ENCODE measurements around the gene MYO5B. TPM values are rescaled to one million over a fixed set of nuclear protein-coding genes. Genes with fewer than 3 reads are reported as not detected.

MYO5B gene
- total and polyA plus RNA-seq, 9 of the 15 experiments (the other 6 are each of a cell fraction or from before 2014, with no cell fraction given) = 0.07 to 0.42 (median 0.28) TPM

GRCh38 chr18:49879271-49879580 lies 315.7 kb downstream of the MYO5B start:
- H3K9ac ChIP-seq (ENCODE audit: insufficient read depth in 1 of 2, low read depth in 2 of 2, low read length in 2 of 2) = no peak overlapping the region
- no peak overlapping the region for H3K4me3 ChIP-seq
- no peaks in the 10 kb centered on the region for H3K79me2 ChIP-seq (ENCODE audit: control insufficient read depth, insufficient read depth, low read length)
- ATAC-seq = no peak
- peaks cover 0 to 6% of the 10 kb centered on the region in 2 experiments; a peak in 3 of 5 replicates for H3K4me1 ChIP-seq (replicated peaks in 1 of 2; ENCODE audit: control insufficient read depth in 2 of 2, insufficient read depth in 2 of 2, low read length in 2 of 2)
- H3K9me3 ChIP-seq (replicated peaks; ENCODE audit: control insufficient read depth, insufficient read depth, low read depth, low read length) = no peaks in the 10 kb centered on the region
- WGBS (ENCODE audit: insufficient coverage, low coverage, missing lambda C conversion rate) = 0% methylated on average over 3 of the region's 3 CpGs
- no TSS peak for BruUV-seq (replicated peaks)
- in situ Hi-C loops (cut with MboI) (no loop called here), intact Hi-C loops (cut with micrococcal nuclease) (no loop called here)
- POLR2A ChIA-PET = no interaction called here
- H3K27me3 ChIP-seq (ENCODE audit: control insufficient read depth in 2 of 2, insufficient read depth in 2 of 2, low read length in 2 of 2) = no peaks in the 10 kb centered on the region; a peak in 1 of 5 replicates
- no peaks in the 10 kb centered on the region for H3K36me3 ChIP-seq (ENCODE audit: control insufficient read depth, insufficient read depth, low read length)
- H4K20me1 ChIP-seq (replicated peaks; ENCODE audit: control insufficient read depth, insufficient read depth, low read length) = no peaks in the 10 kb centered on the region
- CTCF ChIA-PET (ENCODE audit: low intra/inter-chr PET ratio) = no interaction called here
- FAIRE-seq = no peak
- H3K4me2 ChIP-seq (ENCODE audit: insufficient read depth, low read length) = no peak overlapping the region
- no peak overlapping the region for H2AFZ ChIP-seq (ENCODE audit: low read depth, low read length)
- H3K27ac ChIP-seq (ENCODE audit: extremely low read depth, low read depth, low read length) = no peak overlapping the region
- no peaks in the 10 kb centered on the region for H3K9me1 ChIP-seq (ENCODE audit: control insufficient read depth, insufficient read depth, low read length)
- TF ChIP-seq CREB5 (CRISPR knock-in tag; IDR thresholded peaks at IDR 0.05) (no peak), HNRNPLL (IDR thresholded peaks at IDR 0.05; ENCODE audit: low read depth, low read length, poor library complexity, severe bottlenecking) (no peak), FOXM1 (IDR thresholded peaks at IDR 0.05; ENCODE audit: low read depth) (no peak), FOXM1 (CRISPR knock-in tag; IDR thresholded peaks at IDR 0.05; ENCODE audit: low read depth) (no peak), MTA1 (IDR thresholded peaks at IDR 0.05; ENCODE audit: borderline replicate concordance) (no peak), POLR3A (IDR thresholded peaks at IDR 0.05; ENCODE audit: borderline replicate concordance, extremely low read depth, insufficient read depth, insufficient read length) (no peak), ETS2 (tag; IDR thresholded peaks at IDR 0.05; ENCODE audit: borderline replicate concordance, poor library complexity, severe bottlenecking) (no peak), SETDB1 (IDR thresholded peaks at IDR 0.05; ENCODE audit: low read length) (no peak)
- no peak for DNase-seq (ENCODE audit: extremely low read depth in 1 of 4, low spot score in 3 of 4)
